Psoas muscle (tissue), 8 donors: ENCODE data around the gene MOAP1. TPM values are rescaled to one million over a fixed set of nuclear protein-coding genes. Genes with fewer than 3 reads are reported as not detected.

Experiments used
- ATAC-seq, 4 donors: fragments of 200-7000 bp; cut with Tn5 transposase; one replicate each; pipeline ENCODE4 v1.9.1; 2020; ENCODE audit warnings: moderate library complexity in 3 of 4, mild to moderate bottlenecking in 2 of 4
- DNase-seq, 2 donors: peaks; one replicate each; pipeline ENCODE4 v3.0.0-alpha.2; 2020
- H3K27ac ChIP-seq: fragments of 200-600 bp; one replicate; pipeline ENCODE4 v1.8.0; 2022
- H3K27me3 ChIP-seq, 3 donors: fragments of 200-600 bp in 1 of 3; one replicate each; pipeline versions ENCODE4 v1.6.1 to v1.8.0; 2013 to 2022; ENCODE audit warnings: low read length in 2 of 3, mild to moderate bottlenecking in 2 of 3, moderate library complexity in 1 of 3; ENCODE audit not compliant: insufficient read depth in 3 of 3
- H3K36me3 ChIP-seq, 2 donors: fragments of 200-600 bp in 1 of 2; one replicate each; pipeline versions ENCODE4 v1.6.1 to v1.8.0; 2013 to 2022; ENCODE audit warnings: low read depth in 1 of 2, mild to moderate bottlenecking in 1 of 2, moderate library complexity in 1 of 2; ENCODE audit not compliant: insufficient read depth in 1 of 2
- H3K4me1 ChIP-seq: fragments of 200-600 bp; one replicate; pipeline ENCODE4 v1.8.0; 2022
- H3K4me3 ChIP-seq: fragments of 200-600 bp; one replicate; pipeline ENCODE4 v1.8.0; 2022; ENCODE audit warnings: mild to moderate bottlenecking
- H3K9me3 ChIP-seq: fragments of 200-600 bp; one replicate; pipeline ENCODE4 v1.8.0; 2022
- CTCF ChIP-seq: fragments of 200-600 bp; IDR thresholded peaks from one replicate; pipeline ENCODE4 v1.8.0; 2022; ENCODE audit warnings: antibody characterized with exemption
- WGBS, 3 donors: extraction: QIAGEN DNeasy Blood & Tissue Kit; methylation state at CpG; one replicate each; pipeline versions ENCODE4 v1.1.6 to v1.1.7; 2013; 5-methylcytosine and 5-hydroxymethylcytosine counted together
- intact Hi-C, 2 donors: fragments of 100-400 bp; cut with DNase I; formaldehyde crosslinking; loops; one replicate each; pipeline versions ENCODE4 v1.11.0 to v1.14.2; 2022
- polyA plus RNA-seq, 3 donors: library from polyadenylated mRNA; stranded (reverse); fragments of 200-250 nt; gene quantifications; one replicate each; pipeline ENCODE4 v1.2.3, GENCODE V29; 2013
- total RNA-seq, 4 donors: library from RNA; stranded (reverse); fragmentation: NEBNext Ultra II Directional in 2 of 4; extraction: Animal tissue kit (Norgen Biotek cat#: 25700) in 2 of 4; gene quantifications; one replicate each; pipeline versions ENCODE4 v1.2.1 to v1.2.4, GENCODE V29; 2021 to 2023
- donor health status: healthy with polysubstance abuse.
- donor health status: DM: no; HTN: no; CAD: no; lungs with moderate emphysema.
- donor health status: Bipolar disorder and iron deficiency.
- donor health status: healthy.
- donor health status: DM: yes; HTN: yes; CAD: no.
- donor health status: DM: no; HTN: no; CAD: no.
- donor health status: DM: no; HTN: no; CAD: no.
- donor health status: DM: yes; HTN: yes; CAD: no.

MOAP1 gene
- total and polyA plus RNA-seq, 7 donors, result 20.5 to 53.6 (median 30.8) TPM

GRCh38 chr14:93156693-93157369 is 27.9 kb downstream of the MOAP1 start:
- Histone ChIP-seq H3K4me1 (no peaks in the 10 kb centered on the region), H3K4me3 (no peak overlapping the region), H3K9me3 (no peaks in the 10 kb centered on the region), H3K27me3 (no peaks in the 10 kb centered on the region), H3K36me3 (no peaks in the 10 kb centered on the region), H3K27ac (no peak overlapping the region)
- no peak for TF ChIP-seq CTCF
- WGBS, 3 donors, result 43 to 60% (median 51%) methylated on average over 8 of the region's 8 CpGs
- ATAC-seq (no peak), DNase-seq (no peak)
- intact Hi-C loops, result no loop called here

- 74 to 86% (median 78%) methylated on average over 2 of the region's 2 CpGs for WGBS, 3 donors
Observed at GRCh38 chr14:93155667-93156066, 29.0 kb downstream of the MOAP1 start.

GRCh38 chr14:93153121-93153520 is 31.6 kb downstream of the MOAP1 start:
- no peak for ATAC-seq
- intact Hi-C loops, result no loop called here
- no peak for TF ChIP-seq CTCF
- Histone ChIP-seq H3K4me3 (no peak overlapping the region), H3K27ac (no peak overlapping the region), H3K27me3 (no peaks in the 10 kb centered on the region), H3K36me3 (no peaks in the 10 kb centered on the region), H3K4me1 (no peaks in the 10 kb centered on the region), H3K9me3 (no peaks in the 10 kb centered on the region)
- DNase-seq, result peak in 1 of 2 donors; percentile 20
- 57 to 65% (median 63%) methylated on average over 7 of the region's 7 CpGs for WGBS, 3 donors

More at GRCh38 chr14:93155667-93156066, 29.0 kb downstream of the MOAP1 start:
- Histone ChIP-seq H3K27me3 (no peaks in the 10 kb centered on the region), H3K36me3 (no peaks in the 10 kb centered on the region), H3K4me1 (no peaks in the 10 kb centered on the region), H3K9me3 (no peaks in the 10 kb centered on the region), H3K4me3 (no peak overlapping the region), H3K27ac (no peak overlapping the region)
- ATAC-seq (no peak), DNase-seq (no peak)
- TF ChIP-seq CTCF, result no peak
- intact Hi-C loops, result no loop called here

- Histone ChIP-seq H3K4me3 (no peak overlapping the region), H3K36me3 (no peaks in the 10 kb centered on the region), H3K9me3 (no peaks in the 10 kb centered on the region), H3K27me3 (no peaks in the 10 kb centered on the region), H3K27ac (no peak overlapping the region), H3K4me1 (no peaks in the 10 kb centered on the region)
- WGBS, 3 donors, result 43 to 47% (median 46%) methylated on average over 16 of the region's 16 CpGs
- TF ChIP-seq CTCF, result no peak
- peak in 1 of 2 donors; percentile 14 for DNase-seq
- no peak for ATAC-seq
- intact Hi-C loops, result no loop called here
Observed at GRCh38 chr14:93150227-93151208, 34.2 kb downstream of the MOAP1 start.
